ENCODE data around the gene USP3. TPM values are rescaled to one million over a fixed set of nuclear protein-coding genes. Genes with fewer than 3 reads are reported as not detected.

USP3 gene
- total RNA-seq, 1 donor, result 45.8 TPM

DNA sequence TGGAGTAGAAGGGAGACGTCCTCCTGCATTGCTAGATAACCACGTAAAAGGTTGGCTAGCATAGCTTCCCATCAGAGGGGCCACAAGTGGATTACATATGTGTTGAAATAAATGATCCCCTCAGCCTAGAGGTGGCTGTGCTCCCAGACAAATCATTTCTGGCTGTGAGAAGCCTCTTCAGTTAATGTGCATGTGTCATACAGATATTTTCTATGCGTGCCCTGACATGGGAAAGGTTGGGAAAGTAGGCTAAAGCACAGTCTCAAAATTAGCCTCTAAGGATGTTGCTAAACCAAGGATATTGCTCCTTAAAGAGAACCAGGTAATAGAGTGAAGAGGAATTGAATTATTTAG lies 17.8 kb downstream of the USP3 start:
- no peak for TF ChIP-seq CTCF (IDR thresholded peaks at IDR 0.05; ENCODE audit: insufficient read depth, low read length)
- no peak overlapping the region for H3K4me3 ChIP-seq (ENCODE audit: low read depth, low read length)
- DNase-seq (ENCODE audit: low read depth), result no peak

GRCh38 chr15:63523306-63523990 lies 19.1 kb downstream of the USP3 start:
- DNase-seq (ENCODE audit: low read depth), result peak; percentile 43
- TF ChIP-seq CTCF (IDR thresholded peaks at IDR 0.05; ENCODE audit: insufficient read depth, low read length), result no peak
- H3K4me3 ChIP-seq (ENCODE audit: low read depth, low read length), result no peak overlapping the region

- TF ChIP-seq CTCF (IDR thresholded peaks at IDR 0.05; ENCODE audit: insufficient read depth, low read length), result no peak
- DNase-seq (ENCODE audit: low read depth), result no peak
- H3K4me3 ChIP-seq (ENCODE audit: low read depth, low read length), result no peak overlapping the region
These were observed 20.1 kb downstream of the USP3 start for GRCh38 chr15:63524316-63525015.

DNA sequence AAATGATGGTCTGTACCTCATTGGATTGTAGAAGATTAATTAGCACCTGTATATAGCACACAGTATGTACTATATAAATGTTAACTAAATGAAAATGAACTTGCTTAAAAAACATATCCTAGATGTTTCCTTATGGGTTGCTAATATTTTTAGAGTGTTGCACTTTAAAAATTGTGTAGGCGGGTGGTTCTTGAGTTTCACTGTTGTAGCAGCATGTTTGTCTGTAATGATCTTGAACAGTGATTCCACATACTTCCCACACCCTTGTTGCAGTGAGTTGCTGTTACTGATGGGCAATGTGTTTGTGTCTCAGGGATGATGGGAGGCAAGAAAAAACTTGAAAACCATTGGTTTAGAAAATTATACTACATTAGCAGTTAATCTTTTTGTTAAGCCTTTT lies 22.0 kb downstream of the USP3 start:
- no peak overlapping the region for H3K4me3 ChIP-seq (ENCODE audit: low read depth, low read length)
- DNase-seq (ENCODE audit: low read depth), result no peak
- TF ChIP-seq CTCF (IDR thresholded peaks at IDR 0.05; ENCODE audit: insufficient read depth, low read length), result no peak

GRCh38 chr15:63528138-63528659 lies 23.8 kb downstream of the USP3 start:
- H3K4me3 ChIP-seq (ENCODE audit: low read depth, low read length), result no peak overlapping the region
- DNase-seq (ENCODE audit: low read depth), result no peak
- TF ChIP-seq CTCF (IDR thresholded peaks at IDR 0.05; ENCODE audit: insufficient read depth, low read length), result no peak

DNA sequence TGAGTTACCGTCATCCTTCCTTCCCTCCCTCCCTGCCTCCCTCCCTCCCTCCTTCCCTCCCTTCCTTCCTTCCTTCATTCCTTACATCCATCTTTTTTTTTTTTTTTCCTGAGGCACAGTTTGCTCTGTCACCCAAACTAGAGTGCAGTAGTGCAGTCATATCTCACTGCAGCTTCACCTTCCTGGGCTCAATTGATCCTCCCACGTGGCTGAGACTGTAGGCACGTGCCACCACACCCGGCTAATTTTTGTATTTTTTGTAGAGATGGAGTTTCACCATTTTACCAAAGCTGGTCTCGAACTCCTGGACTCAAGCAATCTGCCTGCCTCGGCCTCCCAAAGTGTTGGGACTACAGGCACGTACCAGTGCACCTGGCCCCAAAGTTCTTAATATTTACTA lies 25.8 kb downstream of the USP3 start:
- no peak overlapping the region for H3K4me3 ChIP-seq (ENCODE audit: low read depth, low read length)
- no peak for DNase-seq (ENCODE audit: low read depth)

More for the DNA sequence above, 25.8 kb downstream of the USP3 start:
- TF ChIP-seq CTCF (IDR thresholded peaks at IDR 0.05; ENCODE audit: insufficient read depth, low read length), result no peak
